K562 (cell line): Measurements from ENCODE around the gene MED31.
"Not testable (repeated sequence)": the region's sequence is repeated elsewhere in the genome, so short reads cannot be mapped to it uniquely, and the experiment has no call there.

Experiments
- CTCF ChIP-seq, 3 experiments: IDR thresholded peaks in 2 of 3; conservative IDR thresholded peaks in 1 of 3; 2 replicates each; pipeline ENCODE4 v1.5.1; 2011 to 2012; ENCODE audit warnings: low read length in 3 of 3, mild to moderate bottlenecking in 3 of 3, control low read depth in 2 of 3, improper control_type of control experiment in 1 of 3, inconsistent platforms in 1 of 3, low read depth in 1 of 3, mixed read lengths in 1 of 3, moderate library complexity in 1 of 3; ENCODE audit not compliant: insufficient read depth in 2 of 3
- ESRRB ChIP-seq: fragments of 250-450 bp; sonication (Bioruptor Pico); IDR thresholded peaks from 2 replicates; pipeline ENCODE4 v1.5.0; 2020; ENCODE audit warnings: mild to moderate bottlenecking, moderate library complexity, borderline replicate concordance
- HDAC1 ChIP-seq, 2 experiments: fragments of 450-650 bp; IDR thresholded peaks; 2 replicates each; pipeline ENCODE4 v1.6.1; 2016 to 2017; ENCODE audit warnings: inconsistent platforms in 1 of 2, mild to moderate bottlenecking in 1 of 2, moderate library complexity in 1 of 2
- LCOR ChIP-seq: sonication (generic); formaldehyde crosslinking; IDR thresholded peaks from 2 replicates; pipeline ENCODE4 v1.8.0; 2022; ENCODE audit warnings: mild to moderate bottlenecking, missing genetic modification reagents
- SIX5 ChIP-seq, 2 experiments: IDR thresholded peaks; 2 replicates each; pipeline ENCODE4 v1.6.1; 2011; ENCODE audit warnings: low read length in 2 of 2, borderline replicate concordance in 1 of 2, low read depth in 1 of 2, mild to moderate bottlenecking in 1 of 2, moderate library complexity in 1 of 2; ENCODE audit not compliant: insufficient read depth in 1 of 2
- STAG1 ChIP-seq: sonication (generic); formaldehyde crosslinking; IDR thresholded peaks from 2 replicates; pipeline ENCODE4 v1.5.0; 2020; ENCODE audit warnings: missing genetic modification reagents, borderline replicate concordance
- TAF1 ChIP-seq: IDR thresholded peaks from 2 replicates; pipeline ENCODE4 v1.6.1; 2011; ENCODE audit warnings: mild to moderate bottlenecking, low read length, moderate library complexity; ENCODE audit not compliant: insufficient read depth, control insufficient read depth, severe bottlenecking; ENCODE audit errors: extremely low read depth
- TSC22D4 ChIP-seq: fragments of 450-650 bp; IDR thresholded peaks from 2 replicates; pipeline ENCODE4 v1.6.1; 2016; ENCODE audit warnings: missing genetic modification characterization, missing biosample characterization, control low read depth
- XRCC4 ChIP-seq: IDR thresholded peaks from one replicate; pipeline ENCODE4 v1.6.1; 2011; ENCODE audit not compliant: insufficient read depth, insufficient read length; ENCODE audit errors: extremely low read depth
- ZBTB8A ChIP-seq: fragments of 450-650 bp; IDR thresholded peaks from 2 replicates; pipeline ENCODE4 v1.6.1; 2018; ENCODE audit warnings: mild to moderate bottlenecking, moderate library complexity; ENCODE audit not compliant: partially characterized antibody
- ZZZ3 ChIP-seq: fragments of 450-650 bp; IDR thresholded peaks from 2 replicates; pipeline ENCODE4 v1.6.1; 2016; ENCODE audit warnings: antibody characterized with exemption, mild to moderate bottlenecking, moderate library complexity

DNA sequence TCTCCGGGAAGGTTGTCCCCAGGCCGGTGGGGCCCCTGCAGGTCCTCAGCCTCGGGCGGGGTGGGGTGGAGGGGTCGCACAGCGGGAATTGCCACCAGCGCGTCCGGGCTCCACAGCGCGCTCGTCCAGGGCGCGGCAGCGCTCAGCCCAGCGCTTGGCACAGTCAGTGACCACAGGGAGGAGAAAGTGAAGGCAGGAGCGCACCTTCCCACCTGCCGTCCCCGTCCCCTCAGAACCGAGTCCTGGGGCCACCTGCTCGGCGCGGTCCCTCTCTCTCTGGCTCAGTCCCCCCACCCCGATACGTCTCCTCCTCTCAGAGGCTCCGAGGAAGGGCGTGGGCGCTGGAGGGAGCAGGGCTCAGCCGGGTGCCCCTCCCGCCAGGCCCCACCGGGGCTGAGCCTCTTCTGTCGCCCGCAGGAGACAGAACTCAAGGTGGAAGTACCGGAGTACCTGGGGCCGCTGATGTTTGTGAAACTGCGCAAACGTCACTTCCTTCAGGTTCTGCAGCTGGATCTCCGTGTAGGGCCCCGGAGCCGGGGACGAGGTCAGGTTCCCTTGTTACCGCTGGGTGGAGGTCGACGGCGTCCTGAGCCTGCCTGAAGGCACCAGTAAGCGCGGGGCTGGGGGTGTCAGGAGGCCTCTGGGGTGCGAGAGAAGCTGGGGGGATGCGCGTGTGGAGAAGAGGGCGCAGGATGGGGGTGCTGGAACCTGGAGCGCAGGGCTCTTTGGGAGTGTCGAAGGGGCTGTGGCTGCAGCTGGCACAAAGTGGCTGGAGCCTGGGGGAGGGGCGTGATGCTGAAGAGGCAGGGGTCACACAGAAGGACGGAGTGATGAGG lies 5.6 kb upstream of the MED31 start:
- not testable (repeated sequence) for TF ChIP-seq SIX5 (IDR thresholded peaks at IDR 0.05; ENCODE audit: borderline replicate concordance in 1 of 2, insufficient read depth in 1 of 2, low read depth in 1 of 2, low read length in 2 of 2); ZBTB8A; XRCC4; STAG1 (CRISPR knock-in tag); TAF1; HDAC1 (IDR thresholded peaks at IDR 0.05); CTCF (IDR thresholded peaks at IDR 0.05 in 2 of 3, conservative IDR thresholded peaks at IDR 0.05 in 1 of 3; ENCODE audit: insufficient read depth in 2 of 3, low read depth in 1 of 3, low read length in 3 of 3); ZZZ3; TSC22D4 (tag); LCOR (CRISPR knock-in tag); ESRRB (CRISPR knock-in tag)
